HFFc6 (cell line): Measurements from ENCODE around the gene ADAR. TPM values are rescaled to one million over a fixed set of nuclear protein-coding genes. Genes with fewer than 3 reads are reported as not detected.
A peak's percentile ranks its signal among the peaks of the same experiment; 100 is the strongest.

Experiments used
- DNase-seq: peaks from one replicate; pipeline ENCODE4 v3.0.0-alpha.2; 2018
- H3K27ac Mint-ChIP-seq: 2 replicates; pipeline ENCODE4 v1.8.0; 2020; ENCODE audit warnings: mild to moderate bottlenecking, mixed read lengths
- H3K27me3 Mint-ChIP-seq: 2 replicates; pipeline ENCODE4 v1.8.0; 2021; ENCODE audit warnings: mild to moderate bottlenecking, moderate library complexity, mixed read lengths; ENCODE audit not compliant: insufficient read depth
- H3K36me3 Mint-ChIP-seq: 2 replicates; pipeline ENCODE4 v1.8.0; 2021; ENCODE audit warnings: low read depth, mixed read lengths
- H3K4me1 Mint-ChIP-seq: 2 replicates; pipeline ENCODE4 v1.8.0; 2020; ENCODE audit warnings: low read depth, mixed read lengths
- H3K4me3 Mint-ChIP-seq: 2 replicates; pipeline ENCODE4 v1.8.0; 2020; ENCODE audit warnings: mild to moderate bottlenecking, moderate library complexity, mixed read lengths
- H3K9me3 Mint-ChIP-seq: 2 replicates; pipeline ENCODE4 v1.8.0; 2020; ENCODE audit warnings: mild to moderate bottlenecking, mixed read lengths
- total RNA-seq, 6 experiments: library from RNA; stranded (reverse); fragmentation: NEBNext Ultra II Directional; extraction: Animal tissue kit (Norgen Biotek cat#: 25700); gene quantifications; 2 replicates in 1 of 6; 3 replicates in 5 of 6; pipeline ENCODE4 v1.2.3, GENCODE V29; 2021
- TF ChIP-seq, protein P1 (sequence below): fragments of 200-600 bp; sonication (generic); IDR thresholded peaks from 2 replicates; pipeline ENCODE4 v1.5.0; 2021; ENCODE audit warnings: antibody characterized with exemption, mild to moderate bottlenecking

ADAR gene
- total RNA-seq, 6 experiments from 2014 or later = 122 to 136 (median 126) TPM

GRCh38 chr1:154639876-154640275 is 31.9 kb upstream of the ADAR start:
- TF ChIP-seq, protein P1, sequence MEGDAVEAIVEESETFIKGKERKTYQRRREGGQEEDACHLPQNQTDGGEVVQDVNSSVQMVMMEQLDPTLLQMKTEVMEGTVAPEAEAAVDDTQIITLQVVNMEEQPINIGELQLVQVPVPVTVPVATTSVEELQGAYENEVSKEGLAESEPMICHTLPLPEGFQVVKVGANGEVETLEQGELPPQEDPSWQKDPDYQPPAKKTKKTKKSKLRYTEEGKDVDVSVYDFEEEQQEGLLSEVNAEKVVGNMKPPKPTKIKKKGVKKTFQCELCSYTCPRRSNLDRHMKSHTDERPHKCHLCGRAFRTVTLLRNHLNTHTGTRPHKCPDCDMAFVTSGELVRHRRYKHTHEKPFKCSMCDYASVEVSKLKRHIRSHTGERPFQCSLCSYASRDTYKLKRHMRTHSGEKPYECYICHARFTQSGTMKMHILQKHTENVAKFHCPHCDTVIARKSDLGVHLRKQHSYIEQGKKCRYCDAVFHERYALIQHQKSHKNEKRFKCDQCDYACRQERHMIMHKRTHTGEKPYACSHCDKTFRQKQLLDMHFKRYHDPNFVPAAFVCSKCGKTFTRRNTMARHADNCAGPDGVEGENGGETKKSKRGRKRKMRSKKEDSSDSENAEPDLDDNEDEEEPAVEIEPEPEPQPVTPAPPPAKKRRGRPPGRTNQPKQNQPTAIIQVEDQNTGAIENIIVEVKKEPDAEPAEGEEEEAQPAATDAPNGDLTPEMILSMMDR = no peak
- H3K27me3 Mint-ChIP-seq = peaks cover 11% of the 10 kb centered on the region
- no peaks in the 10 kb centered on the region for H3K36me3 Mint-ChIP-seq
- H3K4me1 Mint-ChIP-seq = no peaks in the 10 kb centered on the region; the same call in 1 of the 2 replicates
- no peak overlapping the region for H3K4me3 Mint-ChIP-seq
- H3K9me3 Mint-ChIP-seq = peaks cover 14% of the 10 kb centered on the region
- no peak overlapping the region for H3K27ac Mint-ChIP-seq
- no peak for DNase-seq

DNA sequence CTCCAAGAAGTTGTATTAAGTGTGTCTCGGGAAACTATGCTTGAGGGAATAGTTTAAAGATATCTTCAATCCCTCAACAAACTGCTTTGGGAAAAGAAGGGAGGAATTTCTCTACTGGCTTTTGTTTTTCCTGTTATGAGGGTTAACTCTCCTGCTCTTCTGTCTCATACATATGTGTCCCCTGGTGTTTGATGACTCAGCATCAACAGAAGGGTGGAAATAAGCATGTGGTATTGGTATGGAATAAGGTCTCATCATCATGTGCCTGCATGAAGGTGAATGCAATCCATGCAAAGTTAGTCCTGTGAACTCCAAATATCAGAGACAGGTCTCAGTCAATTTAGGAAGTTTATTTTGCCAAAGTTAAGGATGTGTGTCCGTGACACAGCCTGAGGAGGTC is 27.2 kb upstream of the ADAR start:
- Mint-ChIP-seq H3K9me3 (peaks cover 16% of the 10 kb centered on the region), H3K4me3 (no peak overlapping the region), H3K4me1 (no peaks in the 10 kb centered on the region; the same call in 1 of the 2 replicates), H3K36me3 (no peaks in the 10 kb centered on the region), H3K27me3 (peaks cover 15% of the 10 kb centered on the region), H3K27ac (no peak overlapping the region)
- TF ChIP-seq, protein P1 = no peak
- DNase-seq = no peak

DNA sequence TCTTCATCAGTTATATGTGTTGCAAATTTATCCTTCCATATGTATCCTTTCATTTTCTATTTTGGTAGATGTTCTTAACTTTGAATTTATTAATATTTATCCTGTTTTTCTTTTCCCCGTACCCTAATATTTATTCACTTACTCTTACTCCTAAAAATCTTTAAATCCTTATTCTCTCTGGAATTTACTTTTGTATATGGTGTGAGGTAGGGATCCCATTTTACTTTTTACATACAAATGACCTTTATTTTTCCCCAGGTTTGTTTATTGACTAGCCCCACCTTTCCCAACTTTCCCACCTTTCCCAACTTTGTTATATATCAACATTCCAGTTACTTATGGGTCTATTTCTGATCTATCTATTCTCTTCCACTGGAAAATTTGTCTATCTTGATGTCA is 21.7 kb upstream of the ADAR start:
- H3K4me1 Mint-ChIP-seq = peaks cover 32% of the 10 kb centered on the region
- TF ChIP-seq, protein P1 = no peak
- DNase-seq = no peak
- H3K27ac Mint-ChIP-seq = no peak overlapping the region
- no peaks in the 10 kb centered on the region; the same call in 1 of the 2 replicates for H3K36me3 Mint-ChIP-seq
- H3K4me3 Mint-ChIP-seq = no peak overlapping the region
- H3K27me3 Mint-ChIP-seq = peaks cover 8% of the 10 kb centered on the region
- peaks cover 7% of the 10 kb centered on the region; the same call in 1 of the 2 replicates for H3K9me3 Mint-ChIP-seq

DNA sequence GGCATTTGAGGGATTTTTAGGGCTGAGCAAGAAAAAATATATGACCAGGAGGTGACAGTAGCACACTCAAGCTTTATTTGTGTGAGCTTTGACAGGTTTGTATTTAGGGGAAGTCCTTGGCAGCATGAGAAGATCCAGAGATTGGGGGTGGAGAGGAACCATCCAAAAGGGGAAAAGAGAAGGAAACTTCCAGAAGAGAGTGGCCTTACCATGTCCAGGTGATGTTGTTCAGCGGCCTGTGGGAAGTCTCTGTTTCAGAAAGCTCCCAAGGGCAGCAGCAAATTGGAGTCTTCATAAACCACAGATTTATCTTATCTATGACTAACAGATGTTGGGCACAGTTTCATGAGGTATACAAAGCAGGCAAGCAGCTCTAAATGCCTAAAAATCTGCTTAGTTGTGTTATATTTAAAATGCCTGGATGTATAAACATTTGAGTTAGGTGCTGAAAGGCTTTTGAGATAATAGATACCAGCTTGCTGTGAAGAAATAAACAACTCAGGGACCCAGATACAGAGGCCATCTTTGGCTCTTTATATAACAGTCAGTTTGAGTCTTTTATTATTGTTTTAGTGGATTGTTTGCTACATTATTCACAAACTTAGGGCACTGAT is 21.2 kb upstream of the ADAR start:
- peaks cover 7% of the 10 kb centered on the region; the same call in 1 of the 2 replicates for H3K9me3 Mint-ChIP-seq
- TF ChIP-seq, protein P1 = no peak
- H3K4me3 Mint-ChIP-seq = peak overlapping the region; percentile 42; the same call in 1 of the 2 replicates
- peaks cover 37% of the 10 kb centered on the region for H3K4me1 Mint-ChIP-seq
- H3K27me3 Mint-ChIP-seq = peaks cover 8% of the 10 kb centered on the region
- DNase-seq = peak; percentile 18
- 0 out of 2 replicates have a peak overlapping the region, but pooled peaks have one; percentile 7 for H3K27ac Mint-ChIP-seq
- no peaks in the 10 kb centered on the region; the same call in 1 of the 2 replicates for H3K36me3 Mint-ChIP-seq

GRCh38 chr1:154628121-154628405 is 20.1 kb upstream of the ADAR start:
- Mint-ChIP-seq H3K36me3 (peaks cover 2% of the 10 kb centered on the region), H3K4me3 (peak overlapping the region; percentile 92), H3K27ac (peak overlapping the region; percentile 99), H3K27me3 (peaks cover 8% of the 10 kb centered on the region), H3K9me3 (peaks cover 7% of the 10 kb centered on the region; the same call in 1 of the 2 replicates), H3K4me1 (peaks cover 45% of the 10 kb centered on the region)
- no peak for DNase-seq
- TF ChIP-seq, protein P1 = no peak
